Nucleus accumbens (tissue), 56 donors: ENCODE results near the gene H2BK1.

Experiments used
- DNase-seq, 56 donors: peaks; one replicate each; lab custom pipeline; 2025; lab: John Stamatoyannopoulos, UW

Gene H2BK1

DNA sequence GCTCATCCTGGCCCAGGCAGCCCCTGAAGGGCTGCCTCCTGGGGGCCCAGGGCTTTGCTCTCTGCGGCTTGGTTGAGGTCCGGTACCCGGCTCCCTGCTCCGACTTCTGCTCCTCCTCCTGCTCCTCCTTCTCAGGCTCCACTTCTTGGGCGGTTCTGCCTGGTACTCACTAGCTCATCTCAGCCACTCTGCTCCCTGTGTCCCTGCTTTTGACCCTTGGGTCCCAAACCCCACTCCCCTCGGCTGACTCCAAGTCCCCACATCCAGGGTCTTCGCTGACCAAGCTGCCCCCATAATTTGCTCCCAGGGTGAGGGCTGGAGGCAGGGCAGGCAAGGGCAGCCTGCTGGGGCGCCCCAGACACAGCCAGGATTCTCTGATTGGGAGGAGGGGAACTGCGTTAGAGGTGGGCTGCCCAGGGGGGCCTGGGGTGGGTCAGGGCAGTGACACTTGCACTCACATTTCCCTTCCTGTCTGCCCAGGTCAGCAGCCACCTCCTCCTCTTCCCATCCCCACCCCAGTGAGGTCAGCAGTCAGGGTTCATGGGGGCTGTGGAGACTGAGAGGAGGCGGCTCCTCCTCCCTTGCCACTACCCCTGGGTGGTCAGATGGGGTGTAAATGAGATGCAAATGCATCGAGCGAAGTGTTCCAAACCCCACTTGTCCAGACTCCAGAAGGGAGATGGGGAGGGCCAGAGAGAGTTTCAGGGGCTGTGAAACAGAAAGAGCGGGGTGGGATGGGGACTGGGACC lies 36.0 kb upstream of the H2BK1 start:
- DNase-seq, result no peak

GRCh38 chr7:151245360-151246101 lies 35.2 kb upstream of the H2BK1 start:
- DNase-seq, result peak in 2 of 56 donors; percentile 55 to 59

DNA sequence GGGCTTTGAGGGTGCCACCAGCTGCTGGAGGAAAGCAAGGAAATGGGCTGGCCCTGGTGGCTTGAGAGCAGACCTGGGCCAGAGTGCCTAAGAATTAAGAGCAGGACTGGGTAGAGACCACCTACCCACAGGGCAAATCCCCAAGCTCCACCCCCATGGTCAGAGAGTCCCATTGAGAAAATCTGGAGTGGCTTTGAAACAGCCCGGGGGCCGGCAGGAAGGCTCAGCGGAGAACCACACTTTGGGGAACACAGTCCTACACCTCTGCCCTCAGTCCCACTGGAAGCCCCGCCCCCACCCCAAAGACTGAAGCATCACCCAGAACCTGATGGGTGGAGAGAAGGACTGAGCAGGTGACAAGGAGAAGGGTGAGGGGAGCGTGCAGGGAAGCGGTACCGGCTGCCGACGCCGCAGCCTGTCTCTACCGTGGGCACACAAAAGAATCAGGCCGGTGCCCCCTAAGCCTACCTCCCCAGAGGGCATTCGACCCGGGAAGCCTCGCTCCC lies 34.6 kb upstream of the H2BK1 start:
- DNase-seq, result no peak

DNA sequence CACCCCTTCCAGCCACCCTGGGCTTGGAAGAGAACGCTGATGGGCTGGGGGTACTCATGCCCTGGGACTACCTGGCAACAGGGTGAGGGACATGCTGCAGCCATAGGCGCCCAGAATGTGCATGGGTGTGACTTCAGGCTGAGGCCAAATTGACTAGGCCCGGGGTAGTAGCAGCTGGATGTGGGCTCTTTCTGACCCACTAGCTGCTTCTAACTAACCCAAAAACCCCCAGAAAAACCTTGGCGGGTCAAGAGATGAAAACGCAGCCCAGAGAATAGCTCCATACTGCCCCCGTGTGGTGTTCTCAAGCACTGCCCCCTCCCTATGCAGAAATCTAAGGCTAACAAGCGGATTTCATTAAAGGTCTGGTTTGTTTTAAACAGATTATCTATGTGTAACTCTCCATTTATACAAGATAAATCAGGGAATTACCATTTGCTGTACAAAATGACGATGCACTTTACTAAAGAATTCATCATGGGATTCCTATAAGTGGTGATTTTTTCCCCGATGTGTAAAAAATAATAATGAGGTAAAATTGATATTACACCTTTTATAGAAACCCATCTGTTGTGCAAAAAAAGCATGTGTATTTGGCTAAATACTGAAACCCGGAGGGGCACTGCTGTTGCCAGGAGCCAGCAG lies 34.0 kb upstream of the H2BK1 start:
- DNase-seq, result peak in 21 of 56 donors; percentile 14 to 80 (median 31)

DNA sequence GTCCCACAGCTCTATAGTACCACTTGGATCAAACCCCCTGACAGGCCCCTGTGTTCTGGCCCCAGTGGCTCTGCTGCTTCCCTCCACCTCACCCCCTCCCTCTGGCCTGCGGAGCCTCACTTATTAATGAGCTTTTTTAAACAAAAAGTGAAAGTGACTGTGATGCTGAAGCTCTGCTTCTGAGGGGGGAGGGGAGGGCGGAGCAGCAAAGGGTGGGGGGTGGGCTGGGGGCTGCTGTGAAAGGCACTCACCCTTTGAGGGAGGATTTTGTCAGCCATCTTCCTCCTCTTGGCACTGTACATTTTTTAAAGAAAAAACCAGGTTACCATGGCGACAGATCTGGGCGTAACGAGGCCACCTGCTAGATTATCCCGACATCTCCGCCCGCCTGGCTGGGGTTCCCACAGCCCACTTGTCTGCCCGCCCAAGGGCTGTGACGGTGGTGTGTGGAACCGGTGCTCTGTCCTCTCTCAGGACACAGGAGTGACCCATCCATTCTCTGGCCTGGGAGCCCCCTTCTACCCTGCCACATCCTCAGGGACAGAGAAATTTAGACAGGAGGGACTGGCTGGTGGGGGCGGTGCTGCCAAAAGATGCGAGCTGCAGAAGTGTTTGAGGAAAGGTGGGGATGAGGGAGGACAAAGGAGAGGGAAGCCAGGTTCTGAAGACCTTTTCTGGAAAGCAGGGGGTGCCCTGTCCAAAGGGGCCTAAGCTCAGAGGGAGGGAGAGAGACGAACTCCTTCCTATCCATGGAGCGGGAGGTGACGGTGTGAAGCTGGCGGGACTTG lies 33.3 kb upstream of the H2BK1 start:
- DNase-seq, result peak in 9 of 56 donors; percentile 22 to 63 (median 33)

DNA sequence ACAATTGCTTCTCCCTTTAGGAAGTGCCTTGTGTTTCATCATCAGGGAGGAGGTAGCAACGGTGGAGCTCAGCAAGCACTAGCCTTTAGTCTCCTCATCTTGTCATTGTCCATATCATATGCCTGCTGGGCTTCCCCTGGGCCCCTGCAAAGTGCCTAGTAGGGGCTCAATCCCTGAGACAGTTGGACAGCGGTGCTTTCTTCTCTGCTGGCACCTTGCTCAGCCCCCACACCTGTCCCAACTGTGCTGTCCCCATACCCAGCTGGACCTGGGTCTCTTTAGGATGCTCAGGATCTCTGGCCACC lies 32.7 kb upstream of the H2BK1 start:
- no peak for DNase-seq

DNA sequence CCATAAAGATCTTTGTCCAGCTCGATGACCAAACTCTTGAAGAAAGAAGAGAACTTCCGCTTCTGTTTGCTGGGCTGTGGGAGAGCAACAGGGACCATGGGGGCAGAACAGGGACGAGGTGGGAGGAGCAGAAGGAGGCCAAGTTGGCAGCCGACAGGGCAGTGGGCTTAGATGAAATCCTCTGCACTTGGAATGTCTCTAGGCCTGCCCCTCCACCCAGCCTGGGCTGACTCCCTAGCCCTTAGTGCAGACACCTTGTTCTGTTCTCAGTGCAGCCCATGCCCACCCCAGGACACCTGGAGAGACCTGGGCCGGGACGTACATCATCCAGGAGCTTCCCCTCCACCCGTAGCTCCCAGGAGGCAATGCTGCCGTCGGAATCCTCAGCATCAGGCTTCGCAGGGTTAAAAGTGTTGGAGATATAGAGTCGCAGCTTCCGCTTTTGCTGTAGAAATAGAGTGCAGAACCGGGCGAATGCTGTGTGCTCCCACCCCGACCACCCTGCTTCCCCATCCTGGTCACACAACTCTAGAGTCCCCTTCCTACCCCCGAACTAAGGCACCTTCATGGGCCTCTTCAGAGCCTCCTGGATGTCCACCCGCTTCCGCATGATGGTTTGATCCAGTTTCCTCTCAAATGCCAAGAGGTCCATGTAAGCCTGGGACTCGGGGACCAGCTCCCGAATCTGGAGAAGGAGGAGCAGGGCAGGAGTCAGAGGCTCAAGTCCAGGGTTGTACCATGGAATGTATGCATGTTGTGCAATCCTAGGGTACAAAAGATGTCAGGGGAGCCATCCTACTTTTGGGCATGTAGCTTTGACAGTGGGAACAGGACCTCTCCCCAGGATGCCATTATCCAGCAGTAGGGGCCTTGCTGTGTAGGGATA lies 32.1 kb upstream of the H2BK1 start:
- no peak for DNase-seq

GRCh38 chr7:151241755-151242096 lies 31.4 kb upstream of the H2BK1 start:
- no peak for DNase-seq

- DNase-seq, result no peak
These were observed 30.9 kb upstream of the H2BK1 start for GRCh38 chr7:151240942-151241754.

DNA sequence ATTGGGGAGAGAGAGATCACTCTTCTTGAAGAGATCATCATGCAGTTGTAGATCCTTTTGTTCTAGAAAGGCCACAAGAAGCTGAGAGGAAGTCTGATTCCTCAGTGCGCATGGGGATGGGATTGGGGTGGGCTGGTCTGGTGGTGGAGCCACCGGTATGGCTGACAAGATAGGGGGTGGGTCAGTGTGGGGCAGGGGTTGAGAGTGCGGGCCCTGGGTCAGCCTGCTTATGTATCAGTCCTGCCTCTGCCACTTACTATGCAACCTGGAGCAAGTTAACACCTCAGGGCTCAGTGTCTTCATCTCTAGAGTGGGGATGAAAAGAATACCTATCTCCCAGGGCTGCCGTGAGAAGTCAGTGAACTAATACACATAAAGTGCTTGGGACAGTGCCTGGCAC lies 30.2 kb upstream of the H2BK1 start:
- no peak for DNase-seq

- DNase-seq, result no peak
These were observed 29.7 kb upstream of the H2BK1 start for GRCh38 chr7:151239837-151240459.

DNA sequence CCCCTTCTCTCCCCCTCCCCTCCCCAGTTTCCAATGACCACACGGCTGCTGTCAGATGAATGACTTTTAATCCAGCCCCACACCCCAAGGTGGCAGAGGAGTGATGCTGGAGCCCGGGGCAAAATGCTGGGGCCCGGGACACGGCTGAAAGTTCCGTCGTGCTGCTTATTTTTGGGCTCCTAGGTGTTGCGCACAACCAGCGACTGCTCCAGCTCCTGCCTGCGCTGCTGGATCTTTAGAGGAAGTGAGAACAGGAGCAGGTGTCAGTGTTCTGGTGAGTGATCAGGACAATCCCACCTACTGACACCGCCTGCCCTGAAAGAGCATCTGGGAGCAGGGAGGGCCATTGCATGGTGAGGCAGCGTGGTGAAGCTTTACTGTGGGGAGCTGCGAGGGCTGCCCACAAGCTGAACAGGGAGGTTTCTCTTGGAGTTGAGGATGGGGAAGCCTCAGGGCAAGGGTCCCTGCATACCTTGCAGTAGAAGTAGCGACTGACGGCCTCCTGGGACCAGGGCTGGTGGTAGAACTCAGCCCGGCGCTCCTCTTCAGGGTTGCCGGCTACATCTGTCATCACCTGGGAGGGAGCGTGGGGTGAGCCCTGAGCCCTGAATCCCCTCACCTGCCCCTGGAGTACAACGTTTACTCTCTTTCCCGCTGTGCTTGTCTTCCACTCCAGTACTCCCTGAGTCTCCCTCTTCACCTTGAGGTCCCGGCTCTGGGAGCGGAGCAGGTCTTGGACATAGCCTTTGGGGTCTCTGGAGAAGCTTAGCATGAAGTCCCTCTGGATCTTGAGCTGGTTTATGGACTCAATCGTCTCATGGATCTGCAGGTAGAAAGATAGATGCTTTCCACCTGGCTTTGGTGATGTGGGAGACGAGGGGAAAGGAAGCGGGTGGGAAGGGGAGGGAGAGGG lies 28.9 kb upstream of the H2BK1 start:
- DNase-seq, result no peak

GRCh38 chr7:151238190-151238810 lies 28.0 kb upstream of the H2BK1 start:
- no peak for DNase-seq

DNA sequence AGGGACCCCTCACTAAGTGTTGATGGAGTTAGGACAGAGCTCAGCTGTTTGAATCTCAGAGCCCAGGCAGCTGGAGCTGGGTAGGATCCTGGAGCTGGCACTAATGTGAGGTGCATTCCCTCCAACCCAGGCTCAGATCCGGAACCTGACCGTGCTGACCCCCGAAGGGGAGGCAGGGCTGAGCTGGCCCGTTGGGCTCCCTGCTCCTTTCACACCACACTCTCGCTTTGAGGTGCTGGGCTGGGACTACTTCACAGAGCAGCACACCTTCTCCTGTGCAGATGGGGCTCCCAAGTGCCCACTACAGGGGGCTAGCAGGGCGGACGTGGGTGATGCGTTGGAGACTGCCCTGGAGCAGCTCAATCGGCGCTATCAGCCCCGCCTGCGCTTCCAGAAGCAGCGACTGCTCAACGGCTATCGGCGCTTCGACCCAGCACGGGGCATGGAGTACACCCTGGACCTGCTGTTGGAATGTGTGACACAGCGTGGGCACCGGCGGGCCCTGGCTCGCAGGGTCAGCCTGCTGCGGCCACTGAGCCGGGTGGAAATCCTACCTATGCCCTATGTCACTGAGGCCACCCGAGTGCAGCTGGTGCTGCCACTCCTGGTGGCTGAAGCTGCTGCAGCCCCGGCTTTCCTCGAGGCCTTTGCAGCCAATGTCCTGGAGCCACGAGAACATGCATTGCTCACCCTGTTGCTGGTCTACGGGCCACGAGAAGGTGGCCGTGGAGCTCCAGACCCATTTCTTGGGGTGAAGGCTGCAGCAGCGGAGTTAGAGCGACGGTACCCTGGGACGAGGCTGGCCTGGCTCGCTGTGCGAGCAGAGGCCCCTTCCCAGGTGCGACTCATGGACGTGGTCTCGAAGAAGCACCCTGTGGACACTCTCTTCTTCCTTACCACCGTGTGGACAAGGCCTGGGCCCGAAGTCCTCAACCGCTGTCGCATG lies 27.2 kb upstream of the H2BK1 start:
- no peak for DNase-seq

DNA sequence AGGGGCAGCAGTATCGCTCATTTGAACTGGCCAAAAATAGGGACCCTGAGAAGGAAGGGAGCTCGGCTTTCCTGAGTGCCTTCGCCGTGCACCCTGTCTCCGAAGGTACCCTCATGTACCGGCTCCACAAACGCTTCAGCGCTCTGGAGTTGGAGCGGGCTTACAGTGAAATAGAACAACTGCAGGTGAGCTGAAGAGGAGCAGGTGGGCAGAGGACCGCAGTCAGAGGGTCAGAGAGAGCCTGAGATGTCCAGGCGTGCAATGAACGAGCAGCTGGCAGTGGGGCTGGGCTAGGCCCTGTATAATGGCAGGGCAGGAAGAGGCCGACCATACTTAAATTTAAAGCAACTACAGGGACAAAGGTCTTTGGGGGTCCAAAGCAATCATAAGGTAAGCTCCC lies 26.1 kb upstream of the H2BK1 start:
- DNase-seq, result no peak
